ENCODE results near the gene BDKRB1. TPM values are rescaled to one million over a fixed set of nuclear protein-coding genes. Genes with fewer than 3 reads are reported as not detected.
"Not testable (repeated sequence)": the region's sequence is repeated elsewhere in the genome, so short reads cannot be mapped to it uniquely, and the experiment has no call there.

The BDKRB1 gene
- total RNA-seq, 1 donor from 2014 or later = not detected

DNA sequence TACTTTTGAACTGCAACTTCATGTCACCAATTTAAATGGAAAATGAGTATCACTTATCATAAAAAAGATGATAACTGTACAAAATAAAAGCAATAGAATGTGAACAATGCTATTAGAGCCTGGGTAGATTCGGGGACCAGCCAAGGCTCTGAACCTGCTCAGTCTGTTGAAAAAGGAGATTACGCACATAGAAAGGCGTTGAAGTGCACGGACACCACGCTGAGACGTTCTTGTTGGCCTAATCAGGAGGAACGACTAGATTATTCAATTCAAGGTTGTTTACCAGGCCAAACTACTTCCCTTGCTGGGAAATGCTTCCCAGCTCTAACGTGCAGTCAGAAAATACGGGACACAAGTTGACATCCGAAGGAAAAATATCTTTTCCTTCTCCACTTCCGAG is 23.5 kb upstream of the BDKRB1 start:
- DNase-seq (ENCODE audit: extremely low read depth, low read depth, low spot score) = no peak

GRCh38 chr14:96233661-96234060 is 22.3 kb upstream of the BDKRB1 start:
- no peak for DNase-seq (ENCODE audit: extremely low read depth, low read depth, low spot score)

GRCh38 chr14:96235426-96235825 is 20.6 kb upstream of the BDKRB1 start:
- no peak for DNase-seq (ENCODE audit: extremely low read depth, low read depth, low spot score)

DNA sequence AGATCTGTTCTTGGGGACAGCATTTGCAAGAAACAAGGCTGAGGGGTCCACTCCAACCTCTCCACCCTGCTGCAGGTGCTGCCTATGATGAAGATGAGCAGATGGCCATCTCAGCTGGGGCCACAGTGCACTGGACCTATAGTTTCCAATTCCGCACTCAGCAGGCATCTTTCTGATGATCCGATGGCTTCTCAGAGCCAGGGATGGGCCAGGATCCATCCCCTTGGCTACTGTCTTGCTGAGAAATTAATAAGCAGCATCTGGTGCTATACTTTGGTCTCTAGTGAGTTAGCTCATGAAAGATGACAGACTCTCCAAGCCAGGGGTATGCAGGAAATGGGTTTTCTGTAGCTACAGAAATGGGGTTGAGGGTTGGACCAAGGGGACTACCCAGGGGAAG is 18.4 kb upstream of the BDKRB1 start:
- no peak for DNase-seq (ENCODE audit: extremely low read depth, low read depth, low spot score)

- DNase-seq (ENCODE audit: extremely low read depth, low read depth, low spot score) = no peak
These were observed 17.2 kb upstream of the BDKRB1 start for GRCh38 chr14:96238676-96239265.

DNA sequence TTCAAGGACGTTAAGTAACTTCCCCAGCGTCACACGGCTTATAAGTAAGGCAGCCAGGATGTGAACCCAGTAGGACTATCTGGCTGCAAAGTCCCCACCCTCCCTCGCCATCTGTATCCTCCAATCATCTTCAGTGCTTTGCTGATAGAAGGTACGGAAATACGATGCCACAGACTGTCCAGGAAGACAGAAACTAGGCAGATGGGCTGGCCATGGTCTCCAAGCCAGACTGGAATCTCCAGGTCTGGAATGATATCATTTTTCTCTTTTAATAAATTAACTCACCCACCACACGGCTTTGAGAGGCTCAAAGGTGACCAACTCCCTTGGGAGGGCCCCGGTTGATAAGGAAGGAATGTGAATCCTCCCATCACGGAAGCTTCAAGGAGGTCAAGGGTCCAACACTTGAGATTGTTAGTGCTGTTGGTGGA is 16.3 kb upstream of the BDKRB1 start:
- DNase-seq (ENCODE audit: extremely low read depth, low read depth, low spot score) = no peak

DNA sequence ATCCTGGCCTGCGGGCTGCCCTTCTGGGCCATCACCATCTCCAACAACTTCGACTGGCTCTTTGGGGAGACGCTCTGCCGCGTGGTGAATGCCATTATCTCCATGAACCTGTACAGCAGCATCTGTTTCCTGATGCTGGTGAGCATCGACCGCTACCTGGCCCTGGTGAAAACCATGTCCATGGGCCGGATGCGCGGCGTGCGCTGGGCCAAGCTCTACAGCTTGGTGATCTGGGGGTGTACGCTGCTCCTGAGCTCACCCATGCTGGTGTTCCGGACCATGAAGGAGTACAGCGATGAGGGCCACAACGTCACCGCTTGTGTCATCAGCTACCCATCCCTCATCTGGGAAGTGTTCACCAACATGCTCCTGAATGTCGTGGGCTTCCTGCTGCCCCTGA is 15.4 kb upstream of the BDKRB1 start:
- no peak for DNase-seq (ENCODE audit: extremely low read depth, low read depth, low spot score)

GRCh38 chr14:96242126-96242525 is 13.9 kb upstream of the BDKRB1 start:
- DNase-seq (ENCODE audit: extremely low read depth, low read depth, low spot score) = no peak

DNA sequence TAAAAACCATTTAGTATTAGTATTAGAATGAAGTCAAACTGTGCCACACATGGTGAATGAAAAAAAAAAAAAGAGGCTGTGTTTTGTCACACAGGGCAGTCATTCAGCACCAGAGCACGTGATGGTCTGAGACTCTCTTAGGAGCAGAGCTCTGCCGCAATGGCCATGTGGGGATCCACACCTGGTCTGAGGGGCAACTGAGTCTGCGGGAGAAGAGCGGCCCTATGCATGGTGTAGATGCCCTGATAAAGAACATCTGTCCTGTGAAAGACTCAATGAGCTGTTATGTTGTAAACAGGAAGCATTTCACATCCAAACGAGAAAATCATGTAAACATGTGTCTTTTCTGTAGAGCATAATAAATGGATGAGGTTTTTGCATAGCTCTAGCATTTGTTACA is 12.2 kb upstream of the BDKRB1 start:
- DNase-seq (ENCODE audit: extremely low read depth, low read depth, low spot score) = no peak

DNA sequence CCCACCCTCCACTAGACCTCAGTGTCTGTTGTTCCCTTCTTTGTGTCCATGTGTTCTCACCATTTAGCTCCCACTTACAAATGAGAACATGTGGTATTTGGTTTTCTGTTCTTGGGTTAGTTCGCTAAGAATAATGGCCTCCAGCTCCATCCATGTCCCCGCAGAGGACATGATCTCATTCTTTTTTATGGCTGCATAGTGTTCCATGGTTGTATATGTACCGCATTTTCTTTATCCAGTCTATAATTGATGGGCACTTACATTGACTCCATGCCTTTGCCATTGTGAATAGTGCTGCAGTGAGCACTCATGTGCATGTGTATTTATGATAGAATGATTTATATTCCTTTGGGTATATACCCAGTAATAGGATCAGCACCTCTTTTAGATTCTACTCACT is 10.9 kb upstream of the BDKRB1 start:
- not testable (repeated sequence) for DNase-seq (ENCODE audit: extremely low read depth, low read depth, low spot score)

DNA sequence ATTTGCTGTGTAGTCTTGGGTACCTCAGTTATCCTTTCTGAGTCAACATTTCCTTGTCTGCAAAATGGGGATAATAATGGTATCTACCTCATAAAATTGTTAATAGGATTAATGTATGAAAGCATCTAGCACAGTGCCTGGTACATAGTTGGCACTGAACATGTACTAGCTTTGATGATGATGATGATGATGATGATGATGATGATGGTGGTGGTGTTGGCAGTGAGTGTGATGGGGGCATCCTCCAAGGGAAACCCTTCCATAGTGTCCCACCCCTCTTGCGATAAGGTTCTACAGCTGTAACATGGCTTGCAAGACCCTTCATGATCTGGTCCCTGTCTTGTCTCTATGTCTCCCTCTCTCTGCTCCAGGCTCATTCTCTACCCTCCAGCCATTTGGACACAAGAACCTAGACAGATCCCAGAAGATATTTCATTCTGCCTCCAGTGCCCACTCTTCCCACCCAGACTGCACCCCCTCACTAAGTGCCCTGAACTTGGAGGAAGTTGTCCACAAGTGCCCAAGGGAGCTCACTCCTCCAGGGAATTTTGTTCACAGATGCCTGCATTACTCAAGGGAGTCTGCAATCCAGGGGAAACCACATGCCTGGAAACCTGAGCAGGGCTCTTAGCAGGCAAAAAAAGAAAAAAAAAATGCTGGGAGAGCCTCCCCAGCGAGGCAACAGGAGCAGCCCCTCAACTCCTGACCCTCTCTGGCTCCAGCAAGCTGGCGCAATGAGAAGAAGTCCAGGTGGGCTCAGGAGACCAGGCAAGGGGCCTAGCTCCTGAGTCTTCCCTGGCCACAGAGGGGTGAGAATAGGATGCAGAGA is 10.1 kb upstream of the BDKRB1 start:
- DNase-seq (ENCODE audit: extremely low read depth, low read depth, low spot score) = no peak

- DNase-seq (ENCODE audit: extremely low read depth, low read depth, low spot score) = no peak
These were observed 9.5 kb upstream of the BDKRB1 start for GRCh38 chr14:96246539-96246847.

- no peak for DNase-seq (ENCODE audit: extremely low read depth, low read depth, low spot score)
These were observed 9.0 kb upstream of the BDKRB1 start for GRCh38 chr14:96247031-96247430.

DNA sequence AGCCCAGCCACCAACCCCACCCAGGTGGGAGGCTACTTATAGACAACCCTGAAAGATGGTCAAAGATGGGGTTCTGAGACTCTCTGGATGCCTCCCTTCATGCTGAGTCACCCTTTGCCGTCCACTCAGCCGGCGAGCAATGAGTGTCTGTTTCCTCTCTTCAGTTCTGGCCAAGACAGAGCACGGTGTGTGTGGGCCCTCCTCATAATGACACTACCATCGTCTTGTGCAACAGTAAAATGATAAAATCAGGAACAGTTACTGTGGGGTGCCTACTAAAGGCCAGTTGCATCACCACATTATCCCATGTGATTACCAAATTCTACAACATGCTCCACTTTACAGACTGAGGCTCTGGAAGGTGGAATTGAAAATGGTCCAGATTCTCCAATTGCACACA is 7.0 kb upstream of the BDKRB1 start:
- no peak for DNase-seq (ENCODE audit: extremely low read depth, low read depth, low spot score)

DNA sequence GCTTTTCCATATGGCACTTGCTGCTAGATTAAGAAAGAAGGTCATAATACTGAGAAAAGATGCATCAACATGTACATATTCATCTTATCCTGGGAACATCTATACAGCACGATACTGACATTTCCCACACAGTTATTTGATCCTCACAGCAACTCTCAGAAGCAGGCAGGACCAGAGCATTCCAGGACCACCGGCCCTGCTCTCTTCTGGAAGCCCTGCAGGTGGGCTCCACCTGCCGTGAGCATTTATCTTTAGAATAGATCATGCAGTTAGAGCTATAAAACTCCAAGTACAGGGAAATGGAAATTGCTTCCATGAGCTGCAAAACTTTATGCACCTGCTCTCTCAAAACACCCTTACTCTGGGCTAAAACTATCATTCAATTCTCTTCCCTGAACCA is 5.5 kb upstream of the BDKRB1 start:
- no peak for DNase-seq (ENCODE audit: extremely low read depth, low read depth, low spot score)

GRCh38 chr14:96251656-96252155 is 4.3 kb upstream of the BDKRB1 start:
- DNase-seq (ENCODE audit: extremely low read depth, low read depth, low spot score) = no peak

DNA sequence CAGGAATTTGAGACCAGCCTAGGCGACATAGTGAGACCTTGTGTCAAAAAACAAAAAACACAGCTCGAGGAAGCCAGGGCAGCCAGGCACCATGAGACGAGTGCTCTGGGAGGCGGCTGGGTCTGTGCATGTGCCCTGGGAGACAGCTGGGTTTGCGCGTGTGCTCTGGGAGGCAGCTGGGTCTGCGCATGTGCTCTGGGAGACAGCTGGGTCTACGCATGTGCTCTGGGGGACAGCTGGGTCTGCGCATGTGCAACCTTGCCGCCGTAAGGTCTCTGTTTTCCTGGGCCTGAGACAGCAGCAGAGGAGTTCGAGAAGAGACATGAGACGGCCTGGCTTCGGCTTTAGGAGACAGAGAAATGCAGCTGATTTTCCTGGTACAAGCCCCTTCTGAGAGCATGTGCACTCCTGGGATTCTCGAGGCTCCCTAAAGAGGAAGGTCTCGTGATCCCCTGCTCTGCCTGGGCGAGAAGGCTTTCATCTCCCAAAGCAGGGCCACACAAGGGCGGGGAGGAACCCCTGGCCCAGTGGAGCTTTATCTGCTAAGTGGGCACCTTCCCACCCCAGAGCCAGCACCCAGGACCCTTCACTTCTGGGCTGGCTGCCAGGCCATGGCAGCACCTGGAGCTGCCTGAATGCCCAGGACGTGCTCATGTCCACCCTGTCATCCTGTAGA is 3.5 kb upstream of the BDKRB1 start:
- no peak for DNase-seq (ENCODE audit: extremely low read depth, low read depth, low spot score)

GRCh38 chr14:96252999-96253539 is 2.9 kb upstream of the BDKRB1 start:
- DNase-seq (ENCODE audit: extremely low read depth, low read depth, low spot score) = no peak

DNA sequence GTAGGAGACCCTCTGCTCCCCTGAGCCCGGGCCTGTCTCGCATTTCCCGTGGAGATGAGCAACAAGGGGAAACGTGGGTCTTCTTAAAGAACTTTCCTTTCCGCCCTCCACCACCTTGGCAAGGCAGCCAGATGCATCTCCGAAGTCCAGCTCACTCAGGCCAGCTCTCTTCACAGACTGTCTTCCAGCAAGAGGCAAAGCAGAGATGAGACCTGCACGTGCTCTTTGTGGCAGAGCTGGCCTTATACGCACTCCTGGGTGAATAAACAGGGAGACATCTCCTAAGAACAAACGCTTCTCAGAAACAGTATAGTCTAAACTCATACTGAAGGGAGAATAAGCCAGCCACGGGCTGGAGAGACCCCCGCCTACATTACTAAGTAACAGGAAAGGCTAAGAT is 1.3 kb upstream of the BDKRB1 start:
- DNase-seq (ENCODE audit: extremely low read depth, low read depth, low spot score) = no peak

DNA sequence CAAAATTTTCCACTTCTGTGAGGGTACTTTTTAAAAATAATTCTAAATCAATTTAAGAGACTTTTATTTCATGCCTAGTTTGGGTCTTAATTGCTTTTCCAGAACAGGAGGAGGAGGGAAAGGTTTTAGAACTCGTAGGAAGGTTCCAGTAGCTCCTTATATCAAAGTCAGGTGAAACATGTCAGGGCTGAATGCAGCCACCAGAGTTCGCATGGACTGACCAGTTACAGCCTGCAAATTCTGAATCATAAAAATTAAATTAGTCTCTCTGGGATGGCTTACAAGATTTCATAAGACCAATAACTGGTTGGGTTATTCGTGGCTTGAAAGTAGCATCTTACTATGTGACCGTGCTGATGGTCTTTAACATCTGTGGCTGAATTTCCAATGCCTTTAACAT is 397 bp downstream of the BDKRB1 start:
- no peak for DNase-seq (ENCODE audit: extremely low read depth, low read depth, low spot score)

GRCh38 chr14:96257056-96257455 is 1.0 kb downstream of the BDKRB1 start:
- DNase-seq (ENCODE audit: extremely low read depth, low read depth, low spot score) = no peak

- no peak for DNase-seq (ENCODE audit: extremely low read depth, low read depth, low spot score)
These were observed 1.9 kb downstream of the BDKRB1 start for GRCh38 chr14:96257900-96258299.

Data from glomerular endothelial cell (primary cell).